HG02678 (cell line): Measurements from ENCODE around the gene MGAT4B.

ENCODE experiments used
- ATAC-seq: cut with Tn5 transposase; IDR thresholded peaks from one replicate; pipeline ENCODE4 v1.9.1; 2021; ENCODE audit warnings: mild to moderate bottlenecking, moderate library complexity; ENCODE audit not compliant: unreplicated experiment

Gene MGAT4B

DNA sequence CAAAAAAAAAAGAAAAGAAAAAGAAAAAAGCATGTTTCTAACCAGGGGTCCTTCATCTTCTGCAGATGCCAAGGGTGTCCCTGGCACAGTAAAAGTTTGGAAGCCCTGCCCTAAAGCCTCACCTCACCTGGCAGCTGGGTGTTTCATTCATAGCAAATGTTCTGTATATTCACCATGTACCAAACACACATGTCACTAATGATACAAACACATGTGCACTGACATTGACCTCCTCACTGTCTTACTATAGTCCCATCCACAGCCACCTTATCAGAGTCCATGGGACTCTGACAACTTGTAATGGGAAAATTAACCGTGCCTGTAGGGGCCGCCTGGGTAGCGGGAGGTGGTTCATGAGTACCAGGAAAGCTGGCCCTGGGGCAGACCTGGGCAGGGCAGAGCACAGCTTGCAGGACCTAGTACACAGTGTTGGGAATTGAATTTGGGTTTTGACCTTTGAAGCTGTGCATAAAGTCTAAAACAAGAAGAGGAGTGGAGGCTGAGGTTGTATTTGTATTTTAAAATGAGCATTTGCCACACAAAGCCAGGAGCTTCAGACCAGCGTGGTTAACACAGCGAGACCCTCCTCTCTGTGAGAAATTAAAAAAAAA is 6.4 kb upstream of the MGAT4B start:
- no peak for ATAC-seq

DNA sequence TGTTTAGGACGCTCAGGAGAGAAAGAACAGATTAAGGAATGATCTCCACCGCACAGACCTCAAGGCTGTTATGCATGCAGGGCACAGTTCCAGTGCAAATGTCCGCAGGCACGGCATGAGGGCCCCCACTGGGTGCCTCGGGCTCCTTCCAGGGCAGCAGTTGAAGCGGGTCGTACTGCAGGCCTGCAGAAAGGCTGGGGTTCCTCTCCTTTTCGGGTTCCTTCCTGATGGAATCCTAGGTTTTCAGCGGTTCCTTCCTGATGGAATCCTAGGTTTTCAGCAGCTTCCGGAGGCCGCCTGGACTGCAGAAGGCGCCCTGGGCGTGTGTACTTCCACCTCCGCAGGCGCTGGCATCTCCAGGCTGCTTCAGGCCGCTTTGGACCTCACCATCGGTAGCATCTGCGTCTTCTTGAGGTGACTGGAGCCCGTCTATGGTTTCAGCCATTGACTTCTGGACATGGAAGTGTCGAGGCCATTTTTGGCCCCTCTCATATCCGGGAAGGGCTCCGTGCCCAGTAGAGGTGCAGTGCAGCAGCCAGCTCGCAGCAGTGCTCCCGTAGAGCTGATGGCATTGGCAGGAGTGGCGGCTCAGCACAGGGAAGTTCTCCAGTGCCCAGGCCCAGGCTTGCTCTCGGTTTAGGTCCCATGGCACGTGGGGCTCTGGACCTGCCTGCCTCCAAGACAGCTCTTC is 5.6 kb upstream of the MGAT4B start:
- ATAC-seq: no peak

DNA sequence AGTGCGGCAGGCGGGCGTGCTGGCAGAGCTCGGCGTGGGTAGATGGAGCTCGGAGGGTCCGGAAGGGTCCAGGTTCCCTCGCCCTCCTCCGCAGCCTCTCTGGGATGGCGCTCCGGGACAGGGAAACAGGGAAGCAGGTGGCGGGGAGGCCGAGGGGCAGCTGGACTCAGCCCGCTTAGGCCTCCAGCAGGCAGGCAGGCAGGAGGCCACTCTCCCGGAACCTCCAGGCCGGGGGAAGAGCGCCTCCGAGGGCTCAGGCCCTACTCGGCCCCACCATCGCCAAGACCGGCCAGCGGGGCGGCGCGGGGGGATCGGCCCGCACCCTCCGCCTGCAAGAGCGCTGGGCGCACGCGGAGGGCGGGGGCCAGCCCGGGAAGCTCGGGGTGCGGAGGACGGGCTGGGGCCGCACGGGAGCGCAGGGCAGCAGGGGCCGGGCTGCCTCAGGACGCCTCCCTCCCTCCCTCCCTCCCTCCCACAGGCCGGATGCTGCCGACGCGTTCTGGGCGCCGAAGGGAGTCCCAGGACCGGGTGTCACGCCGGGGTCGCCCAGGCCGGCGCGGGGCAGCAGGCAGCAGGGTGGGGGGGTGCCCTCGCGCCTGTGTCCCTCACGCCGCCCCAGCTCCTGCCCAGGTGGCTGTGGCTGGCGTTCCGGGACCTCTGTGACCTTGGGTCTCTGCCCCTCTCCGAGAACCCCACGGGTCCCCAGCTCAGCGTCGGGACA is 977 bp downstream of the MGAT4B start:
- ATAC-seq: peak; percentile 20

DNA sequence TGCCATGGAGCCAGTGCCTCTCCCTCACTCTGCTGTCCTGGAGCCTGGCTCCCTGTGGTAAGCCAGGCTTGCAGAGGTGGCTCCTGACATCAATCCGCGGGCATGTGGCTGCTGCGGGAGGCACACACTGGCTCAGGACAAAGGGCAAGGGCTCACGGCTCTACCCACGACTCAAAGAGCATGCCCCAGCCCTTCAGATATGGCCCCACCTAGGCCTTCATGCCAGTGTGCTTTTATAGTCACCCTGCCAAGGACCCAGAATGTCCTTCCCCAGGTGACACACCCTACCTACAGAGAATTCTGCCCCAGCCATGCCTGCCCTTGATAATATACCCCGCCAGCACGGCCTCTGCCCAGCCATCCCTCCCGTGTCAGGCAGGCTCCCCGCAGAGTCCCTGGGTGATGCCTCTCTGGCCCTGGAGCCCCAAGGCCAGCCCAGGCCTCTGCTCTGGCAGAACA is 1.6 kb downstream of the MGAT4B start:
- no peak for ATAC-seq

DNA sequence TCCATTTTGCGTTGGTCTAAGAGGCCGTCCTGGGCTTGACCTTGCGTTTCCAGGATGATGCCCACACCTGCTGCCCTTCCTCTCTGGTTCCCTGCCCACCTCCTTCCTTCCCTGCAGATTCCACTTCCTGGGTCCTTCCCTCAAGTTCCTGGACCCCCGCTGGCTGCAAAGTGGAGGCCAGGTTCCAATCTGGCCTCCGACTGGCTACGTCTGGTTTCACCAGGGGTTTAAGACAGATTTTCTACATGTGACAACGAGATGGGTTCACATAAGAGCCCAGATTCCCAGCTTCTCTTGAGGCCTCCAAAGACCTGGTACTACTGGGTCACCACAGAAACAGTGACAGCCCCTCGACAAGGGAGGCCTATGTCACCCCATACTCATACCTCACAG is 2.1 kb downstream of the MGAT4B start:
- no peak for ATAC-seq

DNA sequence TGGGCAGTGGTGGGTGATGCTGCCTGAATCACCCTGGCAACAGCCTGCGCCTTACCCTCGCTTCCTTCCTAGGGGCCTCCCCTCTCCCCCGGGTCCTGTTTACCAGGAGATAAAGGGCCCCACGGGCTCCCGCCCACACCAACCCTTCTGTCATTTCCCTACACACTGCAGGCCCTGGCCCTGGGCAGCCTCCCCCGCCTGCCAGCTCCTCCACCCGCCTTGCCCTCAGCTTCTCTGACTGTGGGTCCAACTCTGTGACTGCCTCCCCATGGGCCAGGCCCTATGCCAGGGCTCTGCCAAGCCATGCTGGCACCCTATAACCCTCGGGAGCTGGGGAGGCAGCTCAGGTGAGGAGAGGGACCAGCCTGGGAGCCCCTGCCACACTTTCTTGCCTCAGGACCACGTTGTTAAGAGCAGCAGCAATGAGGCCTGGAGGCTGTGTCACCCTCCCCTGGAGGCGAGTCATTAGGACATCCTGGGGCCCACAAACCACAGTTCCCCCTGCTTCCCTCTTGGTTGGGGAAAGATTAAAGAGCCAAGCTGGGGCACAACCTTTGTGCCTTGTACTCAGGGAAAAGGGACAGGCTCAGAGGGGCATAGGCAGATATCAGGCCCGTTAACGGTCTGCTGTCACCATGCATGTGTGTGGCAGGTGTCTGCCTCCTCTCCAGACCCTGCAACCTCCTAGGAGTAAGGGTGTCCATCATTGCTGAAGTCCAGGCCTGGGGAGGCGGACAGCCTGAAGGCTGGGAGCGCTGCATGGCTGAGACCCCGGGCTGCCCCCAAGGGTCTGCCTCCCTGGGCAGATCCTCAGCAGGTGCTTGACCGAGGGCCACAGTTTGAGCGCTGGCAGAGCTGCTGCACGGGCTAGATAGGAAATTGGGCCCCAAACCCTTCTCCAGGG is 2.8 kb downstream of the MGAT4B start:
- ATAC-seq: no peak

DNA sequence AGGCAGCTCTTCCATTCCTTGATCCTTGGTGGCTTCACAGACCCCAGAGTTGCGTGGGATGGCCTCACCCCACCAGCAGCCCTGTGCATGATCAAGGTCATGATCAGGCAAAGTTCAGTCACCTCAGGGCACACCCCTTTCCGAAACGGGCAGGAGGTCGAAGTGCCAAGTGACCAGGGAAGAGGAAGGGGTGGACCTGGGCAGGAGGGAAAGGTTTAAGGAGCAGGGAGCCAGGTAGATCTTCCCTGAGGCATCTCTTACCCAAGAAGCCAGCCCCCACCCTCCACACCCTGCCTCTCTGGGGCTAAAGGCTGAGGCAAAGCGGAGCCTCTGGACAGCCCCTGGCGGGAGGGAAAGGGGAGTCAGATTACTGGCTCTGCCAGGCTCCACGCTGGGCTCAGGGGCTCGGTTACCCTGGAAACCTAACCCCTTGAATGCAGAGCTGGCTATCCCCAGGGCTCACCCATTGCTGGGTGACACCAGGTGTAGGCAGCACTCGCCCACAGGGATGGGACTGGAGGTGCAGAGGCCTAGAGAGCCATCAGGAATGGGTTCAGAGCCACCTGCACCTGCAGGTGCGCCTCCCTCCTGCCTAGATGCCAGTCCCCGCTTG is 3.6 kb downstream of the MGAT4B start:
- no peak for ATAC-seq

DNA sequence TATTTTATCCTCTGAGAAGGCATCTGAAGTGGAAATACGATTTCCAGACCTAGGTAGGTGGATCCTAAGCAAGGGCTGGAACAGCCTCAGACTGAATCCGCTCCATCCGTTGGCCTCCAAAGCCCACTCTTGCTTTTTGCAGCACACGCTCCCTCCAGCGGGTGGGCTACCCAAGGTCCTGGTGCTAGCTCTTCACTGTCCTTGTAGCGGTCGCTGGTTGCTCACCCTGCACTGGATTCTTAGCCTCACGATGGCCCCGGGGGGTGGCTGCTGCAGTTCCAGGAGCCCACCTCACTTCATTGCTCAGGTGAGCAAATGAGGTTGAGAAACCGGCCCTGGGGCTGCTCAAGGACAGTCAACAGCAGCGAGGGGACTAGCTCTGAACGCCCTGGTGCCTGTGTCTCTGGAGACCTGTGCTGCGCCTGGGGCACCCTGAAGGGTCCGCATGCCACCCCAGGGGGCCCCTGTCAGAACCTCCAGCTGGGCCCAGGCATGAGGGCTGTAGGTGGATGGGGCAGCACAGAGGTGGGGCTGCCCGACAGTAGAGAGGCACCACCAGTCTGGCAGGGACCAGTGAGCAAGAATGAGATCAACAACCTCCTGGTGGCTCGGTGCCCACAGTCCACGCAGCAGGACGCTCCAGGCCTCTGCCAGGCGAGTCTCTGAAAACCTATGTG is 4.3 kb downstream of the MGAT4B start:
- no peak for ATAC-seq

DNA sequence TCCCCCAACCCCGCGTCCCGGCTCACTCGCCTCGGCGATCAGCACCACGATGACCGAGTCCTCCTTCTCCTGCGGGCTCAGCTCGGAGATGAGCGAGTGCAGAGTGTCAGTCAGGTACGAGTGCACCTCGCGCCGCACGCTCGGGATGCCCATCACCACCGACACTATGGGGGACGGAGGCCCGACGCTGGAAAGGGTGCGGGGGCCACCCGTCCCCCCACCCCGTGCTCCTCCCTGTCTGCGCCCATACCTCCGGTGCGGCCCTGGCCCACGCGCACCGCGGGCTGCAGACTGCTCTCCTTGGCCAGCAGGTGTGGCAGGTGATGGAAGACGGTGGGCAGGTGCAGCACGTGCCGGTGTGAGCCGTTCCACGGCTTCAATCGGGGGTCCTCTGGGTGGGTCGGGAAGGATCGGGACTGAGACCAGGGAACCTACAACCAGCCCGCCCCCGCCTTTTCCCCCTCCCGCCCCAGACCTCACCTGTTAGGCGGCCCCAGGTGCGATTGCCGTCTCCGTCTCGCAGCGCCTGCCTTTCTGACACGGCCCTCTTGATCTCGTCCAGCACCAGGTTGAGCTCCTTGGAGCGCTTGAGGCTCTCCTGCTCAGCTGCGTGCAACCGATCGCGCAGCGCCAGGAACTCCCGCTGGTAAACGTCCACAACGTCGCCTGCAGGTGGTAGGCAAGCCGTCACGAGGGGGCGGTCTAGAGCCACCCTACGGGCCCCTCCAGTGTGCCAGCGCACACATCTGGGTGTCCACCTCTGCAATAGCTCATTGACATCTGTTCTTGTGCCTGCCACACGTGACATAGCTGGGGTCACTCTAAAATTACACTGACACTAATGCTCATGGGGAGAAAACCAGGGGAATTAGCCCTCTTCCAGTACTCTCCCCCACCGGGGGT is 5.1 kb downstream of the MGAT4B start:
- ATAC-seq: peak; percentile 41

DNA sequence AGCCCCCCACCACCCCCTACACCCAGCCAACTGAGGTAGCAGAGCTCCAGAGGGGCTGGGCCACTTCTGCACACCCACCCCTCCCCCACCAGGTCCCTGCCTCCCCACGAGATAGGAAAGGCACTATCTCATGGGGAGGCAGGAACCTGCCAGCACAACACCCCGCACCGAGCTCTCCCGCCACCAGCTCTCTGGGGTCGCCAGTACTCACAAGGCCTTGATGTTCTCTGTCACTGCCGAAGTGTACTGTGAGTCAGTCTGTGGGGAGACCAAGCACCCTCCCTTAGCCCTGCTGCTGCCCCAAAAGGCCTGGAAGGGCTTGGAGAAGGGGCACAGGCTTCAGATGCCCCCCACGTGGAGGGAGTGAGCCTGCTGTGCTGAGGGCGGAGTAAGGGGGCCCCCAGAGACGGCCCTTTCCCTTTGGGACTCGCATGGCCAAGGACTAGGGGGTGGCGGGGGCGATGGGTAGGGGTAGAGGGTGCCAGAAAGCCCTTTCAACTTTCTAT is 5.9 kb downstream of the MGAT4B start:
- no peak for ATAC-seq

DNA sequence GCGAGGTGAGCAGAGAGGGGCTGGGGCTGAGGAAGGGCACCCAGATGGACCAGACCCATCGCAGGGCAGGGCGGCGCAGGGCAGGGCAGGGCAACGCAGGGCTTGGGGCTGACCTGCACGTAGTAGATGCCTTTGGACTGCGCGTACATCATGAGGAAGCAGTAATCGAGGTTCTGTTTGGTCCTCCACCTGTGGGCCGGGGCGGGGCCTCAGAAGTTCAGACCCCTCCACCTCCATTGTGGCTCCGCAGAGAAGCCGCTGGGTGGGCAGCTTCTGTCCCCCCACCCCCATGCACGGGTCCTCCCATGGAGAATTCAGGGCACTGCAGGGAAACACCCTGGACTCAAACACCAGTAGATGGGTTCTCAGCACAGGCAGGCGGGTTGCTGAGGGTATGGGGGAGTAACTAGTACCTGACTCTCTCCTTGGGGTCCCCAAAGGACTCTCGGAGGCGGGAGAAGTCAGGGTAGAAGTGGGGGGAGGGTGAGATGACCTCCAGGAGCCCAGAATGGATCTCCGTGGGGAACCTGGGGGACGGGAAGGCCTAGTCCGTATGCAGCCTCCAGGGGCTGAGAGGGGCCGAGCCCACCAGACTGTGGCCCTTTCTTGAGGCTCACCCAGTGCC is 6.5 kb downstream of the MGAT4B start:
- ATAC-seq: no peak

DNA sequence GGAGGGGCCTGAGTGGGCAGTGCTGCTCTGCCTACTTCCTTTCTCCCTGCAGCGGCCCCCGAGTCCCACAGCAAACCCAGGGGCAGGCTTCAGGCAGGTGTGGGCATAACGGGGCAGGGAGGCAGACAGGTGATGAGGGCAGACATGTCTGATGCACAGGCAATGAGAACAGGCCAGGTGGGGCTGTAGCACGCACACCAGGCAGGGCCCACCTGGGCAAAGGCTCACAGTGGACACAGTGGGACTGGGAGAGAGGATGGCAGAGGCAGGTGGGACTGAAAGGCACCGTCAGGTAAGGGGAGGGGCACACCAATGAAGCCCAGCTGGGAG is 7.1 kb downstream of the MGAT4B start:
- no peak for ATAC-seq

DNA sequence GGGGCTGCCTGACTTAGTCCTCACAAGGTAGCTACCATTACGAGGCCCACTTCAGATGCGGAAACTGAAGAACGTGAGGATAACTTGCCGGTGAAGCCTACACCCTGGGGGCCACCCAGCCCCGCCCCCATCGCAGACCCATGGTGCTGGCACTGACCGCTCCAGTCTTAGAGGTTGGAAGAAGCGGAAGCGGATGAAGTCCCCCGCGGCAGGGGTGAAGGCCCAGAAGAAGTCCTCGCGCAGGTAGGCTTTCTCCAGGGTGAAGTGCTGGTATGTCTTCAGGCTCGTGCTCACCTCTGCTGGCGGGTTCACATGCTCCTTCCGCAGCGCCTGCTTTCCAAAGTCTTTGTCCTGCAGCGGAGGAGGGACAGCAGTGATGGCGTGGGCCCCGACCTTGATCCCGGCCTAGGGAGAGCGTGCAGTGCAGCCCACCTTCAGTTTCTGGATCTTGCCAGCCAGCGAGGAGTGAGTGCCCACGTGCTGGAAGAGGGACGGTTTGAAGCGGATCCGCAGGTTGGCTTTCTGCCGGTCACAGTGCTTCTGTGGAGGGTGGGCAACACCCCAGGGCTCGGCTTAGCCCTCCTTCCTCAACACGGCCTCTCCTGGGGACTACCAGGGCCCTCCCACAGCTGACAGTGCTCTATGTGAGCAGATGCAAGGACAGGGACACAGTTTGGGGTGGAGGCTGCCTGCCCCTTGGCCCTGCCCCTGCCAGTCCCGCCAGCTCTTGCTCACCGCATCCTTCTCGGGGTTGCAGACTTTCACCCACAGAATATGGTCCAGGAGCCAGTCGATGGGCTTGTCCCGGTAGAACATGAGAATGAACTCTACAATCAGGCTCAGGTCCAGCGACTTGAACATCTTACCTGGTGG is 7.7 kb downstream of the MGAT4B start:
- no peak for ATAC-seq

DNA sequence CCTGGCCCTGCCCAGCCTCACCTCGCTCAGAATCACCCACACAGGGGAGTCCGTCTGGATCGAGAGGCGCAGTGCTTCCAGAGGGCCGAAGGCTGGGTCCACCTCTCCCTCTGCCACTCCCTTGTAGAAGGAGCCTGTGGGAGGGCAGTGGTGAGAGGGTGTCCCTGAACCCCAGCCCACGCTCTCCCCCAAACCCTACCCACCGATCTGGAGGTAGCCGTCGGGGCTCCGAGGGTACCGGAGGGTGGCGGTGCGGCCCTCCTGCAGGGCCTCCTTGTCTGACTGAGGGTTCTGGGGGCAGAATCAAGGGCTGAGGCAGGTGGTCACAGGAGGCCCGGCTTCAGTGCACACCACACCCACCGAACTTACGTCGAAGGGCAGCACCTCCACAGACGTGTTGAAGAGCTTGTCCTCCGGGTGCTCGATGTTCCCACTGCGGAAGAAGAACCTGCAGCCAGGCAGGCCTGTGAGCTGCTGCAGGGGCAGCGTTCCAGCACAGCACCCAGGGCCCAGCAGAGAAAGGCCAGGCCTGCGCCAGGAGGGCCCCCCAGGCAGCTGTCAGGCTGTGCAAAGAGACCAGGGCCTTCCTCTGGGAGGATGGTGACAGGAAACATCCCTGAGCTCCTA is 8.4 kb downstream of the MGAT4B start:
- ATAC-seq: no peak

DNA sequence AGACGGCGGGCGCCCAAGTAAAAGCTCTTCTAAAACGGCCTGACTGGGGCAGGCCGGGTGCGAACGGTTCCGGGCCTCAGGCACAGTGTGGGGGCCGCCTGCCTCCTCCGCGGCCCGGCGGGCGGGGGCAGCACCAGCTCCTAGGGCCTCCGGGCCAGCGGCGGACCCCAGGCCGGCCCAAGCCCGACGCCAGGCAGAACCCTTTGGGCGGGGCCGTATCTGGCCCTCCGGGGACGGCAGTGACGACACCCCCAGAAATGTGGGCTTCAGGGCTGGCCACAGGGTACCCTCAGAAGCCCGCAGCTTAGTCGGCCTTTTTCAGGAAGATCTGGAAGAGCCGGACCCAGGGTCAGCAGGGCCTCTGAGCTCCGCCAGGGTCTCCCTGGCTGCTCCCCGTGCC is 8.9 kb downstream of the MGAT4B start:
- ATAC-seq: no peak

DNA sequence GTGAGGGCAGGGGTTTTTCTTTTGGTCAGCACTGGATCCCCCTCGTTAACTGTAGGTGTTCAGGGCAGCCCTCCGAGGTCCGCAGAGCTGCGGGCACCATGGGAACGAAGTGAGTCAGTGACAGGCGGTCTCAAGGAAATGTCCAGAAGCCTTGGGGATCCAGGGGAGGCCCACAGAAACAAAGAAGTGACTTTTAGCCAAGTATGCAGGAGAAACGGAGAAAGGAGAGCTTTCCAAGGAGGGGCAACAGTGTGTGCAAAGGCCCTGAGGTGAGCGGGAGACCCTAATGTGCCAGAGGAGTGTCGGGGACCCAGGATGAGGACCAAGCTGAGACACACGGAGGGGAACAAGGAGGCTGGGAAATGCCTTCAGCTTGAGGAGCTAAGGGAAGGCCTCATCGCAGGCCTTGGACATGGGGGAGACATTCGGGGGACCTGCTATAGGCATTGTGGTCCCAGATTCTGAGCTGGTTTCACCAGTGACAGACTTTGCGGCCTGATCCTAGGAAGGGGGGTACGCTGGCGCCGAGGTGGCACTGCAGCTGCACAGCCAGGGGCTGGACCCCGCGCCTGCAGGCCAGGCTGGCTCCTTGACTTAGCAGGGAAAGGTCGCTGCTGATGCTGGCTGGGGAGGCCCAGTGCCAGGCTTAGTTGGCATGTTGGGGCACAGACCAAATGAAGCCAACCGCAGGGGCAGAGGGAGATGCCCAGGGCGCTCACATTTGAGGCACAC is 9.6 kb downstream of the MGAT4B start:
- no peak for ATAC-seq
